GM12874 (cell line): ENCODE measurements around the gene HDAC11.

Experiments
- CTCF ChIP-seq: IDR thresholded peaks from 2 replicates; pipeline ENCODE4 v1.5.1; 2011; ENCODE audit warnings: low read depth, mild to moderate bottlenecking, control low read depth, low read length, moderate library complexity; ENCODE audit not compliant: insufficient read depth

The HDAC11 gene

DNA sequence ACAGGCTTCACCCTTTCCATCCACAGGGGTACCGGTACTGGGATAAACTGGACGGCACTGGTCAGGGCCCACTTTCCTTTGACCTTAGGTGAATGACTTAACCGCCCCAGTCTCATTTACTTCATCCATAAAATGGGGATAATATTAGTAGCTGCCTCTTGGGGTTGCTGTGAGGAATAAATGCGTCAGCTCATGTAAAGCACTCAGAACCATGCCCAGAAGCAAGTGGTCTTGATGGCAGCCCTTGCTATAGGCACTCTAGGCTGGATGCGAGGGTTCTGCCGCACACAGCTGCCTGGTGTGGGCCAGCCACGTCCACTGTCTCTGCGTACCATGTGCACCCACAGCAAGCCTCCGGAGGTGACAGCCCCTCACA is 36.6 kb downstream of the HDAC11 start:
- no peak for TF ChIP-seq CTCF

- no peak for TF ChIP-seq CTCF
Observed at GRCh38 chr3:13517253-13517977, 37.3 kb downstream of the HDAC11 start.

- TF ChIP-seq CTCF: no peak
Observed at GRCh38 chr3:13518516-13518953, 38.4 kb downstream of the HDAC11 start.

GRCh38 chr3:13519006-13519791 is 39.1 kb downstream of the HDAC11 start:
- no peak for TF ChIP-seq CTCF

DNA sequence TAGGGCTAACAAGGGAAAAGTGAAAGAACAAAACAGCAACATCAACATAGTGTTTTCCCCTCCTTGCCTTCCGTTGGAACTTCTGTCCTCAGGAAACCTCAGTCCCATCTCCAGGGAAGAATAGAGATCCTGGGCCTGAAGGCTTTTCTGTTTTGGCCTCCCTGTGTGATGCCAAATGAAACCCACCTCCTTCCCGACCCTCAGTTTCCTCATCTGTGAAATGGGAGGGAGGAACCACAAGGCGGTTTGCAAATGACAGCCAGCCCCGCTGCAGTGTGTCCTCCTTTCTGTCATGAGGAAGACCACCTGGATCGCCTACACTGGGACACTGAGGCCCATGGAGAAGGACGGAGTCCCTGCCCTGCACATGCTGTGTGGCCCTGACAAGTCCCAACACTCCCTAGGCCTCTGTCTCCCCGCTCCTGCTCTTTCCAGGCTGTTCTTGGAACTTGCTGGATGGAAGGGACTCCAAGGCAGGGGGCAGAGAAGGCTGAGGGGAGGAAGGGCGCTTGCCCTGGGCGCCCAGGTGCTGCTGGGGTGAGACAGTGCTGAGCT is 40.3 kb downstream of the HDAC11 start:
- TF ChIP-seq CTCF: no peak

- no peak for TF ChIP-seq CTCF
Observed at GRCh38 chr3:13521309-13521708, 41.2 kb downstream of the HDAC11 start.

- no peak for TF ChIP-seq CTCF
Observed at GRCh38 chr3:13522236-13522635, 42.1 kb downstream of the HDAC11 start.
